ENCODE results near the gene OR2H1.

Gene OR2H1

GRCh38 chr6:29510746-29511300, 53.9 kb downstream of the OR2H1 start:
- DNase-seq (no peak), ATAC-seq (no peak)

All from stimulated activated naive CD8-positive, alpha-beta T cell treated with anti-CD3 and anti-CD28 coated beads, Interleukin-15, Interleukin-2, amounts not matched to agents 100 U/mL and 50 U/mL, for 24 hours (primary cell).